Peyer's patch (tissue), 4 donors: Measurements from ENCODE around the gene EPB41L5. TPM values are rescaled to one million over a fixed set of nuclear protein-coding genes. Genes with fewer than 3 reads are reported as not detected.
"Not testable (repeated sequence)": the region's sequence is repeated elsewhere in the genome, so short reads cannot be mapped to it uniquely, and the experiment has no call there.

Source experiments
- DNase-seq, 3 donors: peaks; one replicate each; pipeline ENCODE4 v3.0.0-alpha.2; 2017 to 2019
- H3K27ac ChIP-seq, 4 donors: fragments of 200-600 bp; sonication (generic); one replicate each; pipeline ENCODE4 v1.5.1; 2016 to 2019
- H3K27me3 ChIP-seq, 2 donors: fragments of 200-600 bp; sonication (generic); one replicate each; pipeline ENCODE4 v1.5.1; 2019
- H3K36me3 ChIP-seq, 3 donors: fragments of 200-600 bp; sonication (generic); one replicate each; pipeline ENCODE4 v1.5.1; 2016 to 2019
- H3K4me1 ChIP-seq, 4 donors: fragments of 200-600 bp; sonication (generic); one replicate each; pipeline ENCODE4 v1.5.1; 2016 to 2019
- H3K4me3 ChIP-seq, 4 donors: fragments of 200-600 bp; sonication (generic); 1 replicate in 3 of 4; 2 replicates in 1 of 4; pipeline ENCODE4 v1.5.1; 2016 to 2019; ENCODE audit warnings: mild to moderate bottlenecking in 1 of 4
- H3K9me3 ChIP-seq, 4 donors: fragments of 200-600 bp; sonication (generic); one replicate each; pipeline ENCODE4 v1.5.1; 2016 to 2019; ENCODE audit warnings: mild to moderate bottlenecking in 1 of 4
- CTCF ChIP-seq, 6 experiments: fragments of 450-650 bp in 4 of 6; fragments of 200-600 bp in 2 of 6; sonication (generic) in 1 of 6; IDR thresholded peaks; one replicate each; pipeline ENCODE4 v1.5.1; 2017 to 2019; ENCODE audit warnings: antibody characterized with exemption in 6 of 6, mild to moderate bottlenecking in 3 of 6, moderate library complexity in 1 of 6
- POLR2A ChIP-seq, 2 donors: fragments of 450-650 bp; IDR thresholded peaks; one replicate each; pipeline ENCODE4 v1.5.1; 2017; ENCODE audit warnings: antibody characterized with exemption in 2 of 2, mild to moderate bottlenecking in 2 of 2, moderate library complexity in 2 of 2
- total RNA-seq, 4 donors: library from RNA; depleted of rRNA; stranded (reverse); fragments of >200 nt; gene quantifications; one replicate each; pipeline ENCODE4 v1.1.0, GENCODE V29; 2016

EPB41L5 gene
- total RNA-seq, 4 donors from 2014 or later = 21.5 to 52.9 (median 41.4) TPM

GRCh38 chr2:120034027-120034426 is 21.1 kb downstream of the EPB41L5 start:
- TF ChIP-seq CTCF (IDR thresholded peaks at IDR 0.05) = no peak
- no peak for TF ChIP-seq POLR2A (IDR thresholded peaks at IDR 0.05)
- no peaks in the 10 kb centered on the region for H3K9me3 ChIP-seq
- no peaks in the 10 kb centered on the region for H3K36me3 ChIP-seq
- no peak overlapping the region for H3K4me3 ChIP-seq
- no peak overlapping the region for H3K27ac ChIP-seq
- no peak for DNase-seq
- no peaks in the 10 kb centered on the region for H3K4me1 ChIP-seq
- H3K27me3 ChIP-seq = no peaks in the 10 kb centered on the region

- Histone ChIP-seq H3K27me3 (no peaks in the 10 kb centered on the region), H3K4me1 (no peaks in the 10 kb centered on the region), H3K4me3 (no peak overlapping the region), H3K27ac (no peak overlapping the region), H3K9me3 (no peaks in the 10 kb centered on the region), H3K36me3 (no peaks in the 10 kb centered on the region)
- TF ChIP-seq CTCF (IDR thresholded peaks at IDR 0.05) (no peak), POLR2A (IDR thresholded peaks at IDR 0.05) (no peak)
- no peak for DNase-seq
Measured at GRCh38 chr2:120034621-120035020, 21.7 kb downstream of the EPB41L5 start.

- H3K4me3 ChIP-seq = no peak overlapping the region
- H3K9me3 ChIP-seq = no peaks in the 10 kb centered on the region
- no peaks in the 10 kb centered on the region for H3K27me3 ChIP-seq
- H3K4me1 ChIP-seq = no peaks in the 10 kb centered on the region
- DNase-seq = no peak
- H3K36me3 ChIP-seq = no peaks in the 10 kb centered on the region
- TF ChIP-seq CTCF (IDR thresholded peaks at IDR 0.05) (no peak), POLR2A (IDR thresholded peaks at IDR 0.05) (no peak)
- H3K27ac ChIP-seq = no peak overlapping the region
Measured at GRCh38 chr2:120036145-120036544, 23.3 kb downstream of the EPB41L5 start.

- H3K36me3 ChIP-seq = no peaks in the 10 kb centered on the region
- H3K4me3 ChIP-seq = no peak overlapping the region
- H3K4me1 ChIP-seq = no peaks in the 10 kb centered on the region
- no peaks in the 10 kb centered on the region for H3K9me3 ChIP-seq
- DNase-seq = no peak
- no peak for TF ChIP-seq CTCF (IDR thresholded peaks at IDR 0.05)
- no peak for TF ChIP-seq POLR2A (IDR thresholded peaks at IDR 0.05)
- H3K27ac ChIP-seq = no peak overlapping the region
- no peaks in the 10 kb centered on the region for H3K27me3 ChIP-seq
Measured at GRCh38 chr2:120037995-120038541, 25.2 kb downstream of the EPB41L5 start.

- H3K27me3 ChIP-seq = no peaks in the 10 kb centered on the region
- DNase-seq = no peak
- no peak overlapping the region for H3K27ac ChIP-seq
- H3K9me3 ChIP-seq = no peaks in the 10 kb centered on the region
- H3K4me3 ChIP-seq = no peak overlapping the region
- H3K4me1 ChIP-seq = peaks cover 0 to 6% (median 0%) of the 10 kb centered on the region in 4 donors
- TF ChIP-seq POLR2A (IDR thresholded peaks at IDR 0.05) (no peak), CTCF (IDR thresholded peaks at IDR 0.05) (no peak)
- H3K36me3 ChIP-seq = peaks cover 0 to 9% (median 0%) of the 10 kb centered on the region in 3 donors
Measured at GRCh38 chr2:120042359-120042758, 29.5 kb downstream of the EPB41L5 start.

- H3K27me3 ChIP-seq = no peaks in the 10 kb centered on the region
- no peak for TF ChIP-seq CTCF (IDR thresholded peaks at IDR 0.05)
- TF ChIP-seq POLR2A (IDR thresholded peaks at IDR 0.05) = no peak
- H3K9me3 ChIP-seq = no peaks in the 10 kb centered on the region
- DNase-seq = no peak
- H3K27ac ChIP-seq = no peak overlapping the region
- peaks cover 0 to 9% (median 0%) of the 10 kb centered on the region in 3 donors for H3K36me3 ChIP-seq
- H3K4me1 ChIP-seq = peaks cover 0 to 6% (median 0%) of the 10 kb centered on the region in 4 donors
- H3K4me3 ChIP-seq = no peak overlapping the region
Measured at GRCh38 chr2:120044336-120044735, 31.5 kb downstream of the EPB41L5 start.

- not testable (repeated sequence) for H3K27ac ChIP-seq, H3K9me3 ChIP-seq, H3K4me1 ChIP-seq, DNase-seq, H3K4me3 ChIP-seq, H3K36me3 ChIP-seq, H3K27me3 ChIP-seq
Measured at GRCh38 chr2:120045775-120046174, 32.9 kb downstream of the EPB41L5 start.

- not testable (repeated sequence) for H3K27me3 ChIP-seq, H3K4me1 ChIP-seq, H3K9me3 ChIP-seq, H3K4me3 ChIP-seq, DNase-seq, H3K27ac ChIP-seq
- peaks cover 0 to 13% (median 0%) of the 10 kb centered on the region in 3 donors for H3K36me3 ChIP-seq
Measured at GRCh38 chr2:120046252-120046651, 33.4 kb downstream of the EPB41L5 start.
